Epithelial cell of esophagus (primary cell): ENCODE data around the gene SEC31A.

ENCODE experiments used
- DNase-seq: peaks from one replicate; pipeline ENCODE4 v3.0.0; 2010; ENCODE audit warnings: low read depth
- H3K4me3 ChIP-seq: 2 replicates; pipeline ENCODE4 v1.5.1; 2011; ENCODE audit warnings: mild to moderate bottlenecking, low read length, control low read depth
- TF ChIP-seq, protein P1 (sequence below): IDR thresholded peaks from 2 replicates; pipeline ENCODE4 v1.5.1; 2011; ENCODE audit warnings: low read depth, mild to moderate bottlenecking, low read length, control low read depth, inconsistent platforms; ENCODE audit not compliant: insufficient read depth; ENCODE audit errors: missing control alignments

SEC31A gene

DNA sequence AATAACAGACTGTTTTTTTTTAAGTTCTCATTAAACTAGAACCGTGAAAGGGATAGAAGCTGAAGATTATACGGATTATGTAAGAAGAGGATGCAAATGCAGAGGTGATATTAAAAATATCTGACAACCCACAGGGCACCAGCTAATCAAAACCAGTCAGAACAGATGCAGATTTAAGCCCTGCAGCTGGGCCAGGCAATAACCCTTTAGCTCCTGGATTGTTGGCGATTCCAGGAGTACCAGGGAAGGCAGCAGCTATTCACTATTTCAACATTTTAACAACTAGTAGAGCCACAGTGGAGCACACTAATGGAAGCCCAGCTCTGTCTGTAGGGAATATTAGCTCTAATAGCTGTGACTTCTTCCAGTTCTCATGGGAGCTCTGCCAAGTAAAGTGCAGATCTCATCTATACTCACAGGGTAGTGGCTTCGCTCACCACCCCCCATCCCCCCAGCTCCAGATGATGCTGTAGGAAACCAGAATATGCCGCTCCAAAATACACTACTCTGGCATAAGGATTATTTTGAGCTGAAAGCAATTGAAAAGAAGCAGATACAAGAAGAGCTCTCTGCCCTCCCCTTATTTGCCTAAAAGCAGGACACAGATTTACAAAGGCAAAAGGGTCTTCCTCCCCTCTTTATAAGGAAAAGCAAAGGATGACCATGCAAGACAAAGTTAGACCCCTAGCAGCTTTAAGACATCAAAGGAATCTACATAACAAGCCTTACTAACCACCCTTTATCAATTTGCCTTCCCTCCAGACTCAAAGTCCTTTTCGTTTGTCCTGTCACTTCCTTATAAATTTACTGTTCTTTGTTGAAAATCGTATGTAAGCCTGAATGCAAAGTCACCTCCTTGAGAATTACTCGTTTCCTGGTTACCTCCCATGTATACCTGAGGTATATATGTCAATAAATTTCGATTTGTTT, 106.0 kb downstream of the SEC31A start:
- peak; percentile 24 for DNase-seq
- TF ChIP-seq, protein P1, sequence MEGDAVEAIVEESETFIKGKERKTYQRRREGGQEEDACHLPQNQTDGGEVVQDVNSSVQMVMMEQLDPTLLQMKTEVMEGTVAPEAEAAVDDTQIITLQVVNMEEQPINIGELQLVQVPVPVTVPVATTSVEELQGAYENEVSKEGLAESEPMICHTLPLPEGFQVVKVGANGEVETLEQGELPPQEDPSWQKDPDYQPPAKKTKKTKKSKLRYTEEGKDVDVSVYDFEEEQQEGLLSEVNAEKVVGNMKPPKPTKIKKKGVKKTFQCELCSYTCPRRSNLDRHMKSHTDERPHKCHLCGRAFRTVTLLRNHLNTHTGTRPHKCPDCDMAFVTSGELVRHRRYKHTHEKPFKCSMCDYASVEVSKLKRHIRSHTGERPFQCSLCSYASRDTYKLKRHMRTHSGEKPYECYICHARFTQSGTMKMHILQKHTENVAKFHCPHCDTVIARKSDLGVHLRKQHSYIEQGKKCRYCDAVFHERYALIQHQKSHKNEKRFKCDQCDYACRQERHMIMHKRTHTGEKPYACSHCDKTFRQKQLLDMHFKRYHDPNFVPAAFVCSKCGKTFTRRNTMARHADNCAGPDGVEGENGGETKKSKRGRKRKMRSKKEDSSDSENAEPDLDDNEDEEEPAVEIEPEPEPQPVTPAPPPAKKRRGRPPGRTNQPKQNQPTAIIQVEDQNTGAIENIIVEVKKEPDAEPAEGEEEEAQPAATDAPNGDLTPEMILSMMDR: no peak
- no peak overlapping the region for H3K4me3 ChIP-seq

DNA sequence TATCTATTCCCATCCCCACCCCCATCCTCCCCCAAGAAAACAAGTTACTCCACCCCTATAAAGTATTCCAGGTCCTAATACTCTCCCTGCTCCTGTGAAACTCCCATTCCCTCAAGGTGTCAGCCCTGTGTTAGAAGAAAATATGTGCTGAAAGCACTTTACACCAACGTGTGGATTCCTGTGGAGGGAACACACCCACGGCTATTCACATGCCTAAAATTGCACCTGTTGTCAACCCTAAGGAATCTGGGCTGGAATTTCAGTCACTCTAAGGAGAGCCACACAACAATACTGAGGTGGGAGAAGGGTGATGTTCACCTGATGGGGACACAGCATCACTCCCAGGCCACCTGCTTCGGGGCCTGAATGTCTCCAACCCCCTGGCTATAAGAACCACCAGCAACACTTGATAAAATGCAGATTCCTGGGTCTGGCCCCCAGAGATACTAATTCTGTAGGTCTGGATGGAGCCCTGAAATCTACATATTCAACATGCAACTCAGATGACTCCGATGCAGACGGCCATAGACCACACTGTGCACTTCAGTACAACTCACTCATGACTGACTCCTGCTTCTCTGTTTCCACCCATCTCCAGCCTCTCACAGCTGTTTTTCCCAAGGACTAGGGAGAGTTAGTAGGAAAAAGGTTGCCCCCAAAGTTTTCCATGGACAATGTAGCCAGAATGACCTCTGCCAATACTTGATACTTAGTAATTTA, 108.2 kb downstream of the SEC31A start:
- peak; percentile 58 for DNase-seq
- TF ChIP-seq, protein P1: no peak
- no peak overlapping the region for H3K4me3 ChIP-seq

DNA sequence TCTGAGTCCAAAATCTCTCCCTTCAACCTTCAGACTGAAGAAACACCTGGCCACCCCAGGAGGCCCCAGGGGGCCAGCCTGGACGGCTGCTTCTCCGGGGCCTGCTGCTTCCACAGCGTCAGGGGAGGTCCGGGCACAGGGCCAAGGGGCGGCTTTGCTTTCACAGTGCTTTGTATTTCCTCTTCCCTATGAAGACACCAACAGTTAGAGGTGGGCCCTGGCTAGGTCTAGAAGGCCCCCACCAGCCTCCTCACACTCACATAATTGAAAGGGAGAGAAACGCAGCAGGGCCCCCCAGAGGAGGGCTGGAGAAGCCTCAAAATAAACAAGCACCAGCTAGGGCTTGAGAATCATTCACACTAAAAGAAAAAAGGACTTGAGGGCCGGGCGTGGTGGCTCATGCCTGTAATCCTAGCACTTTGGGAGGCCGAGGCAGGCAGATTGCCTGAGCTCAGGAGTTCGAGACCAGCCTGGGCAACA, 110.2 kb downstream of the SEC31A start:
- TF ChIP-seq, protein P1: no peak
- no peak overlapping the region for H3K4me3 ChIP-seq
- peak; percentile 37 for DNase-seq

DNA sequence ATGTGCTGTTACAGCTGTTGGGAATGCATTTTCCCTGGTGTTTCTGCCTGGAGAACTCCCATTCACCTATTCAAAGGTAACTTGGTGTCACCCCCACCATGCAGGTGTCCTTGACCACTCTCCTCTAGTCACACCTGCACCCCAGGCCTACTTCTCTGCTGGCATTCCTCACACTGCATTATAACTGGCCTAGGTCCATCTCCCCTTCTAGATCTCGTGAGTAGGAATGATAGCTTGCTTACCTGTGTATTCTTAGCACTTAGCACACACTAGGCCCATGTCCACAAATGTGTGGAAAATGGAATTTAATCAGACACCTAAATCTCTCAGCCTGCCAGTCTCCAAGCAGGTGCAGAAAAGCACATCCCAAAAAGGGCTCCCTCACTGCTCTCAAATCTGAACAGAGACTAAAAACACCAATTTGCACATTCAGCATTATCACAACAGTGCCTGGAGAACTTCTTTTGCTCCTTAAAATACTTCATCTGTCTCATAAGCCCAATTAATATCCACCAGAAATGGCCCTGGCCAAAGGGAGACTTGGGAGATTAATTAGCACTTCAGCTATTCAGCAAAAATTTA, 110.7 kb downstream of the SEC31A start:
- no peak for DNase-seq
- no peak overlapping the region for H3K4me3 ChIP-seq
- TF ChIP-seq, protein P1: no peak

DNA sequence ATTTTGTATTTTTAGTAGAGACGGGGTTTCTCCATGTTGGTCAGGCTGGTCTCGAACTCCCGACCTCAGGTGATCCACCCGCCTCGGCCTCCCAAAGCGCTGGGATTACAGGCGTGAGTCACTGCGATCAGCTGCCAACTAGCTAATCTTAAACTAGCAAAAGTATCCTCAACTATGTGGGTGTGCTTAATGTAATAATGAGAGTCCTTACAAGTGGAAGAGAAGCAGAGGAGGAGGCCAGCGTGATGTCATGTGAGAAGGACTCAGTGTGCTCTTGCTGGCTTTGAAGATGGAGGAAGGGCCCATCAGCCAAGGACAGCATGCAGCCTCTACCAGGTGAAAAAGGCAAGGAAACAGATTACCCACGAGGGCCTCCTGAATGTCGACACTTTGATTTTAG, 111.9 kb downstream of the SEC31A start:
- TF ChIP-seq, protein P1: no peak
- no peak overlapping the region for H3K4me3 ChIP-seq
- no peak for DNase-seq

DNA sequence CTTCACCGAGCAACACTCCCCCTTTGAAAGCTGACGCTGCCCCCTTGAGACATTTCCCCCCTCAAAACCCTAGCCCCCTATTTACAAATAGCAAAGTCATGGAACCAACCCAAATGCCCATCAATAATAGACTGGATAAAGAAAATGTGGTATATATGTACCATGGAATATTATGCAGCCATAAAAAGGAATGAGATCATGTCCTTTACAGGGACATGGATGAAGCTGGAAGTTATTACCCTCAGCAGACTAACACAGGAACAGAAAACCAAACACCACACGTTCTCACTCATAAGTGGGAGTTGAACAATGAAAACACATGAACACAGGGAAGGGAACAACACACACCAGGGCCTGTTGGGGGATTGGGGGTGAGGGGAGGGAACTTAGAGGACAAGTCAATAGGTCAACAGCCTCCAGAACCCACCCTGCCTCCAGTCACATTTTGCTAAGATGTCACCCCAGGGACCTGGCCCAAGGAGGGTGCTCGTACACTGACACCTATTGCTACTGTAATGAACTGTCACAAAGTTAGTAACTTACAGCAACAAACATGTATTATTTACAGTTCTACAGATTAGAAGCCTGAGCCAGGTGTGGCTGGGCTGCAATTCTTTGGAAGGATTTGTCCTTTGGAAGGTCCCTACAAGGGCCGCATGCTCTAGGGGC, 113.0 kb downstream of the SEC31A start:
- no peak overlapping the region for H3K4me3 ChIP-seq
- TF ChIP-seq, protein P1: no peak
- DNase-seq: no peak
